Fibroblast of skin of back (primary cell): Measurements from ENCODE around the gene NTM.
"Not testable (repeated sequence)": the region's sequence is repeated elsewhere in the genome, so short reads cannot be mapped to it uniquely, and the experiment has no call there.

Experiments used
- DNase-seq: peaks from one replicate; pipeline ENCODE4 v3.0.0-alpha.2; 2013

The NTM gene

GRCh38 chr11:131464461-131464860 lies 94.0 kb downstream of the NTM start:
- no peak for DNase-seq

DNA sequence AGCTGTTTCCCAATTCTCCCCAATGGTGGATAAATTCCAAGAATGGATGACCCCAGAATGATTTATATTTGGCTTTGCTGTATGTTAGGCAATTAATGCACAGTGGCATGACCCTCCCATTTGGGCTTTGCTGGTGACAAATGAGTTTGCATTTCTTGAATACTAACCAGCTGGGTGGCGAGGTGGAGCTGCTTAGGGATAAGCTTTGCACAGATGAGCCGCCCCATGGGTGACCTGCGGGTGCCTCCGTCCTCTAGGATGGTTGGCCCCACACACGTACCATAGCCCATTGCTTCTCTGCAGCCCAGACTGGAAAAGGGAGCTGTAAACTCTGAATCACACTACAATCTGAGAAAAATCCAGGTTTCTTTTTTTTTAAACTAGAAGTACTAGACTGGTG lies 94.6 kb downstream of the NTM start:
- no peak for DNase-seq

DNA sequence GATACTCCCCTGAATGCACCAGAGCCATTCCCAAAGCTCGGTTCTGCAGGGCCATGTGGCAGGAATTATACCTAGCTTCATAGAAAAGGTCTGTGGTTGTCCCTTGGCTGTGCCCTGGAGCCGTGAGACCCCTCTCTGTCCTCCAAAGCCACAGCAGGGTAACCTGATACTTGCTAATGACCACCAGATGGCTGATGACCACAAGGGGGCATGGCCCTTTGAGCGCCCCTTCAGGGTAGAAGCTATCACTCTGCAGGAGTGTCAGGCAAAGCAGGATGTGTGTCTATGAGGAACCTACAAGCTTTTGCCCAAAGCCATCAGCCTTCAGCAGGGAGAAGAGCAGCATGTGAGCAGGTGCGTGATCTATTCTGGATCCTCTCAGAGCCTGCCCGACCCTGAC lies 95.3 kb downstream of the NTM start:
- no peak for DNase-seq

DNA sequence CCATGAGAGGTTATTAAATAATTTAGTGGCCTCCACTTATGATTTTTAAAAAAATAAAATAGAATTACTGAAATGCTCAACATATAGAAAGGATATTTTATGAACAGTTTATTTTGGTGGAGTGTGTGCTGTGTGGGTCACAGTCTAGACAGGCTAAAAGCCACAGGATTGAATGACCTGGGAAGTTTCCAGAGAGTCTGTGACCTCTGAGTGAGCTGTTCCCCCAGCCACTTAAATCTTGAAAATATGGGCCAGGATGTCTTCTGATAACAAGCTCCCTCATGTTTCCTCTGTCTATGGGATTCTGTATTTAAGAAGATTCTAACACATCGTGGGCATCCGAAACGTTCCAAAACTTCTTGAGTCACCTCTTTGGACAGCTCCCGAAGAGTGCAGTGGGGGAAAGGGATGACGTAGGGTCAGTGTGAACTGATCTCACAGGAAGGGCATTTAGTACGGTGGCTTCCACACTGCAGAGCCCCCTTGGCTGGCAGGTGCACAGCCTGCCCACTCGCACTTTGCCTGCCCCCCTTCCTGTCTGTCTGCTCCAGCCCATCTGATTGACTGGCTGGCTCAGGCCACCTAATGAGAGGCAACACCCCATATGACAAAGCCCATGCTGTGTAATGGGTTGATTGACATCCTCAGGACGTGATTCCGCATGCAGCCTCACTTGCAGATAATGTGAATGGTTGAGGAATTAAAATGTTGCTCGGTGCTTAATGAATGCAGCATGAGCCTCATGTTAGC lies 97.4 kb downstream of the NTM start:
- DNase-seq: peak; percentile 35

DNA sequence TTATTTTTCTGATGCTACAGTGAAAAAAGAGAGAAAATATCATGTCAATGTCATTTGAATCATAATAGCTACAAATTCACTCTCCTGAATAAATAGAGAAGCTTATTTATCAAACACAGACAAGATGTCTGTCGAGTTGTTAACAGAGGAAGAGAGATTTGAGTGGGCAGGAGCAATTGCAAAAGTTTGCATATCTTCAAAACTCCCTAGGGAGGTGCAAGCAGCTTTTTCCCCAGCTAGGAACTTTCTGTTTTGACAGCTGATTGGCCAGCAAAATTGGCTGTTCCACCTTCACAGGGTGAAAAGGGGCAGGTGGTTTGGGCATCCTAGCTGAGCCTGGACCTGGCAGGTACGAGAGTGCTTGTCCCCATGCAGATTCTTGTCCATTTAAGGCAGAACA lies 98.2 kb downstream of the NTM start:
- peak; percentile 9 for DNase-seq

DNA sequence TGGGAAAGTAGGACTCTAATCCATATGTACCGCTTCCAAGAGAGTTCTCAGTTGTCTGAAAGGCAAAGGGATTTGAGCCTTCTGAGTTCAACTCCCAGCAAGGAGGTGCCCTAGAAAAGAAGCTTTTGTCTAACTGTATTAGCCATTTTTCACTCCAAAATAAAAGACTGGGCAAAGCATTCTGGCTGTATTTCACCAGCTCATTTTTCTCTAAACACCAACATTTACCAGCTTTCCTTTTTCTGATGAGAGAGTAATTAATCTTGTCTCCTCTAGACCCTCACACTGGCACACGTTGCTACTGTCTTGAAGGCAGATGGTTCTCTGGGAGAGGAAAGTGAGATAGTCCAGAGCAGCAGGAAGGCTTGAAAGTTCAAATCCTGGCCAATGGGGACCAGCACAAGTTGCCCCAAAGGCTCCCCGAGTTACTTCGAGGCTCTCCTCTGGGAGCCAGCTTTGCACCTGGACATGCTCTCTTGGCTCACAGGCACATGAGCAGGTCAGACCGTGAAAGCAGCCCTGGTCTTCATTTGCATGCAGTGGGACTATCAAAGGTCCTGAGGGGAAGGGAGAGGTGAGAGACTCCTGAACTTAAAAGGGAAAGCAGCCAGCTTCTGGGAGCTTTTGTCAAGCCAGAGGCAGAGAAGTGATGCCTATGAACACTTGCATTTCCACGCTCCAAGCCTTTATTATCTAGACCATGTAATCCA lies 100.0 kb downstream of the NTM start:
- DNase-seq: no peak

GRCh38 chr11:131471976-131472375 lies 101.6 kb downstream of the NTM start:
- no peak for DNase-seq

GRCh38 chr11:131474947-131475346 lies 104.5 kb downstream of the NTM start:
- no peak for DNase-seq

DNA sequence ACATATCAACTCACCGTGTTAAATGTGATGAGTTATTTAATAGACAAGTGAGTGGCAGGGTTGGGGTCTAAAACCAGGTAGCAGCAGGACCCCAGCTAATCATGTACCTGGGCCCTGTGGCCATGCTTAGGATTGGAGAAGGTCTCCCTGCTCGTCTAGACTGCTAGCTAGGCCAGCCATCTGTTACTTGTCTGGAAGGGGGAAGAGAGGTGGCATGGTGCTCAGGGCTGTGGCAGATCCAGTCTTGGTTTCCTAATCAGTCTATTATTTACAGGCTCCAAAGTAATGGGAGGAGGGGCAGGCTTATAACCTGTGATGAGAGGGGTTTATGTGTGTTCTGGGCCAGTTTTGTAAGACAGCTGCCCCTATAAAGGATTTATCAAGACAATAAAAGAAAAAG lies 105.9 kb downstream of the NTM start:
- DNase-seq: no peak

DNA sequence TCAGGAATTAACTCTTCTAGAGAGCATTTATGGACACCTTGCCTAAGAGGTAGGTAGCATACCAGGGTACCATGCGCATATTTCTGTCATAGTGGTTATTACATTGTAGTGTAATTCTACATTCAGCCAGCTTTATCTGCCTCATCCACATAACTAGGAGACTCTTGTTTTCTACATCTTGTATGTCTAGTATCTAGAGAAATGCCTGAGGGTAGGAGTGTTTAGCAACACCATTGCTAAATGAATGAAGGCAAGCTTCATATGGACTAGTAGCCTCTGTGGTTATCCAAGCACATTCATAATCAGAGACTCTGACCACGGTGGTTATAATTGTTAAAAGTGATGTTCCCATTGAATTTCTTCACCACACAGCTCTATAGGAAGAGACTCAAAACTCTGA lies 107.9 kb downstream of the NTM start:
- no peak for DNase-seq

DNA sequence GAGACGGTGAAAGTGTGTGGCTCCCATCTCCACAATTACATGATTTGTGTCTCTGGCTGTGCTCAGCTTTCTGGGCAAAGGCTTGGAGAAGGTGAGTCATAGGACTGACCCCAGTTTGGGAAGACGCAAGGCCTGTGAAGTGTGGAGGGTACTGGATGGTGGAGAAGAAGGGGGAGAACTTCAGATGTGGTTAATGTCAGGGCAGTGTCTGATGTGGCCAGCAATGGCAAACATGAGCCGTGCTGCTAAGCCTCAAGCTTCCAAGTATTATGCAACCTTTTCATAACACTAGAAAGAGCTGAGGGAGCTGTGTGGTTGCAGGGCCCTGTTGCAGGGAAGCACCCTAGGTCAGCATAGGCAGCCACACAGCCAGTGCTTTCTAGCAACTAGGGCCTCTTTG lies 110.9 kb downstream of the NTM start:
- no peak for DNase-seq

GRCh38 chr11:131481971-131482370 lies 111.6 kb downstream of the NTM start:
- no peak for DNase-seq

DNA sequence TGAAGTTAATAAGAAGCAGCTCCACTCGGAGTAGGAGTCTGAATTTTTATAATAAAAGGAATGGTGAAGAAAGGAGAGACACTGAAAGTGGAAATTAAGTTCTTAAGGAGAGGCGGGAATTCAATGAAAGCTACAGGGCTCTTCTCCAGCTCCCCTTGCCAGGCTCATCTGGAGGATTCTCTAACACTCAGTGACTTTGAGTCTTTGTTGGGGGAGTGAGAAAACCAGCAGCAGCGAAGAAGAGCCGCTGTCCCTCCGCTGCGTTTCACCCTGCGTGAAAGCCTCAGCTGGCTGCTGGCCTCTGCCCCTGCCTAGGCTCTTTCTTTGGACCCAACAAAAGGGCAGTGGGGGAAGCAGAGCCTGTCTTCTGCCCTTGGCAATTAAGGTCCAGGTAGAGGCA lies 113.0 kb downstream of the NTM start:
- DNase-seq: no peak

DNA sequence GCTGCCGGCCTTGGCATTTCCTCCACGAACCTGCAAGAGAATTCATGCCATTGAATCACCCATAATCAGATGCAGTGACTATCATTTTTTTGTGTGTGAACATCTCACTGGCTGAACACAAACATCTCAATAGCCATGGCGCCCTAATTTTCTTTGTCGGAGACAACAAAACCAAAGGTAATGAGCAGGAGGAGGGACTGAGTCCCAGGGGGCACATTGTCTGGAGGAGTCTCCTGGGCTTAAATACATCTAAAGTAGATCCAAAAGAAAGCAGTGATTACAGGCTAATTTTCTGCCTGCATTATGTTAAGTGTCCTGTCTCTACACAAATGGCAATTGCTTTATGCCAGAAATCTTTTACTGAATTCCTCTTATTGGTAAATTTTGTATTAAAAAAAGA lies 113.5 kb downstream of the NTM start:
- DNase-seq: no peak

DNA sequence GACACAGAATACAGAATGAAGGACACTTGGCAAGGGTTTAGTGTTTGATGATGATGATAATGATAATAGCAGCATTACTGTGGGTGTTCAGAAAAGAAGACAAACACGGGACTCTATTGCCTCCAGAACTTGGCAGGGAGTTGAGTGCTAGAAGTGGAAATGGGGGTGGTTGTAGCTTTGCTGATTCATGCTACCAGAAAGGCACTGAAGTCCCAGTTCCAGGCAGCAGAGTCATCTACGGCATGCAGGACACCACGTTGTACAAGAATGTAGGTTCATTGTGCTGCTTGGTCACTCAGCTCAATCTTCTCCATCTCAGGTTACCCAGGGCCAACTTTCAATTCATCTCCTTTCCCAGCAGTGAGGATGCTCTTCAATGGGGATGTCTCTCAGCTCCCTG lies 115.7 kb downstream of the NTM start:
- peak; percentile 77 for DNase-seq

- DNase-seq: no peak
Observed at GRCh38 chr11:131486937-131487635, 116.7 kb downstream of the NTM start.

DNA sequence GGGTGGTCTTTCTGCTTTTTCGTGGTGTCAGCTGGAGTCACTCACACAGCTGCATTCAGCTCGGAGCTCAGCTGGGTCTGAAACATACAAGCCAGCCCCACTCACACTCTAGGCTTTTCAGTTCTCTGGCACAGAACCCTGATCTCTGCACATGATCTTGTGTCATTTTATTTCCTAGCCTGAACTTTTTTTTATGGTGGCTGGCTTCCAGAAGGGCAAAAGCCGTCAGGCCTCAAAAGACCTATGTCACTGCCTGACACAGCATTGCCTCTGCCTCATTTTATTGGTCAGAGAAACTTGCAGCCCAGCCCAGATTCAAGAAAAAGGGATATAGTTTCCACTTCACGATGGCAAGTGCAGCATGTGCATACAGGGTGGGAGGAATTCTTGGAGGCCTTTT lies 117.8 kb downstream of the NTM start:
- DNase-seq: no peak

- peak; percentile 52 for DNase-seq
Observed at GRCh38 chr11:131491503-131491902, 121.1 kb downstream of the NTM start.

DNA sequence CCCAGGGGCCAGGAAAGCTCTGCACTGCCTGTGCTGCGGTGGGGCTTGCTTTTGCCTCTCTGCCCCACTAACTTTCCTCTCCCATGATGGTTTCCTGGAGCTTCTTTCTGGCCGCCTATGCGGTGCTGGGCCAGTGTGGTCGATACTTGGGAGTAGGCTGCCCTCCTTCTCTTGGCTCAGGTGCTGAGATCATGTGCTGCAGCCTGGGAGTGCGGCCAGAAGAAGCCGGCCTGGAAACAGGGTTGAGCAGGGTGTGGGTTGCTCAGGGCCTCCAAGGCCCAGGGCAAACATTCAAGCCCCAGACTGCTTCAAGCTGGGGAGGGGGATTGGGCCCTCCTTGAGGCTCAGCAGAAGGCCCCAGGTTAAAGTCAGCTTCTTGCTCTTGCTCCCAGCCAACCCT lies 125.0 kb downstream of the NTM start:
- no peak for DNase-seq

DNA sequence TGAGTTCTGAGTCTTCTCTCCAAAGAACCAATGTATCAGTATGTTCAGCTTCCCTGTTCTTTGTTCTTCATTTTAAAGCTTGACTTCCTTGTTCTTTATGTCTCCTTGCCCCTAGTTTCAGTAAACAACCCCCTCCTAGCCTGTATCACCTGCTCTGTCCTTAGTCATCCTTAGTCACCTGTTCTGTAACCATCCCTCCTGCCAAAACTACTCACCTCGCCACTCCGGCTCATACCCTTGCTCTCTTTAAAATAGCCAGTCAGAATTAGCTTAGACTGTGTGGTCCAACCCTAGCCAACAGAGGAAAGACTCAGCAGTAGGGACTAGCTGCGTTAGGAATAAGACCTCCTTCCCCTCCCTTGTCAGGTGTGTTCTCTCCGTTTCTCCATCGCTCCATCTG lies 127.3 kb downstream of the NTM start:
- DNase-seq: not testable (repeated sequence)

DNA sequence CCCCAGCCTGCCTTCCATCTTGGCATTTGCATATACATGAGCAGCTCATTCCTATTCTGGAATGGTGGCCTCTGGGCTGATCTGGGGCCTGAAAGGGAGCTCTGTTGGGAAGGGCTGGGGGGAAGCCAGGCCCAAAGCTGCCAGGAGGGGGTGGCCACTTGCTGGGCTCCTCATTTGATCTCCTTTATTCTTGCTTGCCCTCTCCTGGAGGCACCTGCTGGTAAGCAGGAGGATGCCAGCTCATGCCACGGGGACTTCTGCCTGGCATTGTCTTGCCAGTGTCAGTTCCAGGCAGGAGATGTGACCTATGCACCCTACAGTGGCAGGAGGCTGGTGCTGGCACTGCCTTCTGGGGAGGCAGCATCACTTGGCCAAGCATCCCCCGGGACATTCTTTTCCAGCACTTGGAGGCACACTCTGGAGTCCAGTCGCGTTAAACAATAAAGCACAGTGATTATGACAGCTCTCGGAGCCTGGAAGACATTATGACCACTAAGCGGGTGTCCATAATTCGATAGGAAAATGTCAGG lies 128.3 kb downstream of the NTM start:
- DNase-seq: no peak

GRCh38 chr11:131499199-131499598 lies 128.8 kb downstream of the NTM start:
- DNase-seq: no peak

DNA sequence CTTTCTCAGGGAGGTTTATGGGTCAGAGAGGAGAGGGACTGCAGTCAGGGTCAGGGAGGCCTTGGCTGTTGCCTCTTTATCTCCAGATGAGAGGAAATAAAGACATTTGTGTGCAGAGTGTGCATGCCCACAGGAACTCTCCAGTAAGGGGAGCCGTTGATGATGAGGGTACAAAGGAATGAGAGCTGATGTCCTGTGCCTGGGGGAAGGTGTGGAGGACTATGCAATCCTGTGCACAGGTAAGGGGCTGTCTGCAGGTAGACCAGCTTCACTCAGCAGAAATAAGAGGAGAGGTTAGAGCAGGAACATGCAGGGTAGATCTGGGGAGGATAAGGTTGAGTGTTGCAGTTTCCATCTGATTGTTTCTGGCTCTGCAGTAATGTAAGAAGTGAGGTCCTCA lies 132.6 kb downstream of the NTM start:
- DNase-seq: peak; percentile 7
